OCI-LY1 (cell line): ENCODE results near the gene GPN2.

Experiments used
- CTCF ChIP-seq: fragments of 200-600 bp; sonication (generic), shearing (Covaris generic); IDR thresholded peaks from 2 replicates; pipeline ENCODE4 v1.5.1; 2017; ENCODE audit warnings: mild to moderate bottlenecking, antibody characterized with exemption, low read length, moderate library complexity, mixed read lengths
- EZH2 ChIP-seq: fragments of 200-600 bp; sonication (generic), shearing (Covaris generic); IDR thresholded peaks from 2 replicates; pipeline ENCODE4 v1.8.0; 2017; ENCODE audit warnings: borderline replicate concordance, mixed run types, mild to moderate bottlenecking, antibody characterized with exemption, low read length, moderate library complexity, mixed read lengths

- TF ChIP-seq CTCF (no peak), EZH2 (no peak)
These were observed 31.9 kb downstream of the GPN2 start for GRCh38 chr1:26858160-26858559.
